ENCODE results near the gene PPFIBP1.

Gene PPFIBP1

DNA sequence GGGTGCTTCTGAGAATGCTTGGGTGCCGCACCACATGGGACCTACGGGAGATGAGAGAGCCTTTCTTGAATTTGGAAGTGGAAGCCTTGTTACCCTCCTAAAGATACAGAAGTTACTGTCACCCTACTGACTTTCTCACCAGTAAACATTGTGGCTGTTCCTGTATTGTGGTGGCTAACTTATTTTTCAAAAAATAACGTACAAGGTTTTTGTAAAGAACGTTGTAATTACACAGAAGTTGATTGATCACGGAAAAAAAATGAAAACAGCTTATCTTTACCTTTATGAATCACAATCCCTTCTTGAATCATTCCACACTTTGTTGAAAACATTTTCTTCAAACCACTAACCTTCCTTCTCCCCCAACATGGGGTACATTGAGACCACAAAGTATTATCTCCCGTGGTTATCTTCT, 22.0 kb upstream of the PPFIBP1 start:
- FAIRE-seq (no peak), DNase-seq (ENCODE audit: insufficient read length, low spot score) (no peak)
- TF ChIP-seq, protein P1, sequence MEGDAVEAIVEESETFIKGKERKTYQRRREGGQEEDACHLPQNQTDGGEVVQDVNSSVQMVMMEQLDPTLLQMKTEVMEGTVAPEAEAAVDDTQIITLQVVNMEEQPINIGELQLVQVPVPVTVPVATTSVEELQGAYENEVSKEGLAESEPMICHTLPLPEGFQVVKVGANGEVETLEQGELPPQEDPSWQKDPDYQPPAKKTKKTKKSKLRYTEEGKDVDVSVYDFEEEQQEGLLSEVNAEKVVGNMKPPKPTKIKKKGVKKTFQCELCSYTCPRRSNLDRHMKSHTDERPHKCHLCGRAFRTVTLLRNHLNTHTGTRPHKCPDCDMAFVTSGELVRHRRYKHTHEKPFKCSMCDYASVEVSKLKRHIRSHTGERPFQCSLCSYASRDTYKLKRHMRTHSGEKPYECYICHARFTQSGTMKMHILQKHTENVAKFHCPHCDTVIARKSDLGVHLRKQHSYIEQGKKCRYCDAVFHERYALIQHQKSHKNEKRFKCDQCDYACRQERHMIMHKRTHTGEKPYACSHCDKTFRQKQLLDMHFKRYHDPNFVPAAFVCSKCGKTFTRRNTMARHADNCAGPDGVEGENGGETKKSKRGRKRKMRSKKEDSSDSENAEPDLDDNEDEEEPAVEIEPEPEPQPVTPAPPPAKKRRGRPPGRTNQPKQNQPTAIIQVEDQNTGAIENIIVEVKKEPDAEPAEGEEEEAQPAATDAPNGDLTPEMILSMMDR (IDR thresholded peaks at IDR 0.05; ENCODE audit: insufficient read depth, missing control alignments) = no peak

DNA sequence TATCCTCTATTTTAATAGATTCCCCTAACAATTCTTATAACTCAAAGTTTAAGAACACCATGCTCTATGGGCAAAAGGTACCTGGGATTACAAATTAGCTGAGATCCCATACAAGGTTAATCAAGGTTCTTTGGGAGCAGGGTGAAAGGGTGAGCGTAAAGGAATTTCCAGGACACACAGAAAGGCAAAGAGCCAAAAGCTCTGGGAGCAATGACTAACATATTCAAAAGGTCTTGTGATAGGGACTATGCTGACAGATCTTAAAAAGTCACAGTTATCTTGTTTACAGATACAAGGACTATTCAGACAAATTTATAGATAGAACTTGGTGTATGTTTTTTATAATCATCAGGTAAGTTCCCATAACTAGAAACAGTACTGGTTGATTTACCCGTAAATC, 19.5 kb upstream of the PPFIBP1 start:
- no peak for DNase-seq (ENCODE audit: insufficient read length, low spot score)
- FAIRE-seq = no peak
- TF ChIP-seq, protein P1 (IDR thresholded peaks at IDR 0.05; ENCODE audit: insufficient read depth, missing control alignments) = no peak

DNA sequence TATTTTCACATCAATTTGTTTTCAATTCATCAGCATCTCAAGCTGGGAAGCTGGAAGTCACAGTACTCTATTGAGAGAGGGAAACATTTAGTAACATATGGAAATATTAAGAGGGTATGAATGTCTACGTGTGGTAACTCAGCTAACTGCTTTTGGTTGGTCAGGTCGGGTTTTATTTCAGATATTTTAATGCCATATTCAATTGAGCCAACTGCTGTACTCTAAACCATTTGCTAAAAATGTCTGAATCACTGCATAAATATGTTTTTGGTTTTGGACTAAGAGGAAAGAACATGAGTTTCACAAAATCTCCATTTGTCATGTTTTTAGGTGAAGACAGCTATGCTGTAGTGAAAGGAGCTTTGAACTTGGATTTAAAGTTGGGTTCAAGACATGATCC, 18.9 kb upstream of the PPFIBP1 start:
- FAIRE-seq (no peak), DNase-seq (ENCODE audit: insufficient read length, low spot score) (no peak)
- TF ChIP-seq, protein P1 (IDR thresholded peaks at IDR 0.05; ENCODE audit: insufficient read depth, missing control alignments) = no peak

DNA sequence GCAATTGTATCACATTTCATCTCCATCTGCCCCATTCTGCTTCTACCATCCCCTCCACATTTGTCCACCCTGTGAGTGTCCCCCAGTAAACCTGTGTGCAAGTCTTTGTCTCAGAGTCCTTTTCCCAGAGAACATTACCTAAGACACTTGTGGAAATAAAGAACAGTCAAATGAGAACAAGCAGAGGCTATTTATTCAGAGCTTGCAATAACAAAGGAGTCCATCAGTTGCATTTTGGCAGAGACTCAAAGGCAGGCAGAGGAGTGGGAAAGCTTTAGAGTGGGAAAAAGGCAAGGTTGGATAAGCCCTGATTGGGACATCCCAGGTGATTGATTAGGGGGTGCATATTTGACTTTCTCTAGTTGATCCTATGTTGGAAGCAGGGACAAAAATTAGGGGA, 18.2 kb upstream of the PPFIBP1 start:
- TF ChIP-seq, protein P1 (IDR thresholded peaks at IDR 0.05; ENCODE audit: insufficient read depth, missing control alignments) = no peak
- FAIRE-seq (no peak), DNase-seq (ENCODE audit: insufficient read length, low spot score) (no peak)

DNA sequence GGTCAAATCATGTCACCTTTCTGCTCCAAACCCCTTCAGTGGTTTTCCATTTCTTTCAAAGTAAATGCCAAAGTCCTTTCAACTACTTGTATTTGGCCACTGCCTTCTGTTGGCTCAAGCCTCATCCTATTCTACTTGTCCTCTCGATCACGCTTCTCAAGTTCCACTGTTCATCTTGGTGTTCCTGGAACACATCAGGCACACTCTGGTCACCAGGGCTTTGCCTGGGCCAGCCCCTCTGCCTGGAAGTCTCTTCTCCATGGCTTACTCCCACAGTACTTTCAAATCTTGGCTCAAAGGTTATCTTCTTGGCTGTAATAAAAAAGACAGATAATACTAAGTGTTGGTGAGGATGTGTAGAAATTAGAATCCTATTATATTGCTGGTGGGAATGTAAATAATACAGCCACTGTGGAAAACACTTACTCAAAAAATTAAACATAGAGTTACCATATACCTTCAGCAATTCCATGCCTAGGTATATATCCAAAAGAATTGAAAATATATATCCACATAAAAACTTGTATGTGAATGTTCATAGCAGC, 17.3 kb upstream of the PPFIBP1 start:
- DNase-seq (ENCODE audit: insufficient read length, low spot score) = no peak
- FAIRE-seq = no peak
- TF ChIP-seq, protein P1 (IDR thresholded peaks at IDR 0.05; ENCODE audit: insufficient read depth, missing control alignments) = no peak

DNA sequence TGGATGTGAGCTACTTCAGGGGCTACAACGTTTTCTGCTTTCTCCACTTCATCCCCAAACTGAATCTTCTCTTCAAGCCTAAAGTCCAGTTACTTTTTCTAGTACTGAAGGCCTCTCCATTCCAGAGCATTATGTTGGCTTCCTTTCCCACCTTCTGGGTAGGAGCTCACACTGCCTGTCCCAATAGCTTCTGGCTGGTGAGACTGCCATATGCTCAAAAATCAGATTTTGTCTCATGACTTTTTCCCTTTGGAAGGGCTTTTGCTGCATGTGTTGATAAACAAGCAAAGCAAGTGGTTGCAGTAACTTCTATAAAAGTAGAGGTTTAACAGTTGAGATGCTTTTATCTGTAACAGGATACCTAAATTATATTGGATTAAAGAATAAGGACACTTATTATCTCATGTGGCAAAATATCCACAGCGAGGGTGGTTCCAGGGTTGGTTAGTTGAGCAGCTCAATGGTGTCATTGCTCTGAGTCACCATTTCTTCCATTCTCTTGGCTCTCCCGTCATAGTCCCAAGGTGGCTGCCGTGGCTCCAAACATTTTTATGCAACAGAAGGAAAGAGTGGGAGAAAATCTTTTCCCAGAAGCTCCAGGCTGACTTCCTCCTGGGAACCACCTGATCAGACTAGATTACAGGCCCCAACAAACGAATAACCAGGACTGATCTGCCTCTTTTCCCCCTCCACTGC, 15.1 kb upstream of the PPFIBP1 start:
- TF ChIP-seq, protein P1 (IDR thresholded peaks at IDR 0.05; ENCODE audit: insufficient read depth, missing control alignments) = no peak
- FAIRE-seq (no peak), DNase-seq (ENCODE audit: insufficient read length, low spot score) (no peak)

DNA sequence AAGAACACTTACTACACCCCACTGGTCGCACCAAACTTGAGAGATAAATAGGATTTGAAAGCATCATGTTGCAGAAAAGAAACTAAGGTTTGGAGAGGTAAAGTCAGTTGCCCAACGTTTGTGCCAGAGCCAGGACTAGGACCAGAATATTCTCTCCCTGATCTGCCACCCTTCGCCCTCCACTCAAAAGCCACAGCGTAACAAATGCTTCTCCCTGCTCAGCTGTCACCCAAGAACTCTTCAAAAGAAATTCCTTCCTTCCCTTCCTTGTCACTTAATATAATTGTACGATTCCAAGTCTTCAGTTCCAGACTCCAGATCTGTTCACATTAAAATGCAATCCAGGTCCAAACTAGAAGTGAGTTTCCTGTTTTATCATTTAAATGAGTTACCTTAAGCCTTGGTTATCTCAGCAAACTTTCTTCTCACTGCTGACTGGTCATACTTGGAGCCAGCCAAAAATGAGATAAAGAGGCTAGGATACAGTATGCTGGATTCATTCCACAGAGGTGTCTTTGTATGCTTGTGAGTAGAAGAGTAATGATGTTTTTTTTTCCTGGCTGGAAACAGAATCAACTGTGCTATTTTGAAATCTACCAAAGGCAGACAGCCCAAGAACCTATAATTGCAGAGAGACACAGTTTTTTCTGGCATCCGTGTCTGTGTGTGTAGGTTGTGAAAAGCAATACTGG, 12.8 kb upstream of the PPFIBP1 start:
- TF ChIP-seq, protein P1 (IDR thresholded peaks at IDR 0.05; ENCODE audit: insufficient read depth, missing control alignments) = no peak
- DNase-seq (ENCODE audit: insufficient read length, low spot score) (no peak), FAIRE-seq (no peak)
